Dendritic cell treated with granulocyte-macrophage colony-stimulating factor and Interleukin-4, amounts not matched to agents 40 ng/mL and 50 ng/mL, for 4 days (primary cell): ENCODE data around the gene CMIP.

Source experiments
- H3K27ac Mint-ChIP-seq: one replicate; pipeline ENCODE4 v1.8.0; 2022; ENCODE audit warnings: mild to moderate bottlenecking, mixed read lengths
- H3K27me3 Mint-ChIP-seq: one replicate; pipeline ENCODE4 v1.8.0; 2022; ENCODE audit warnings: mild to moderate bottlenecking, mixed read lengths
- H3K36me3 Mint-ChIP-seq: one replicate; pipeline ENCODE4 v1.8.0; 2022; ENCODE audit warnings: low read depth, mixed read lengths
- H3K4me1 Mint-ChIP-seq: one replicate; pipeline ENCODE4 v1.8.0; 2022; ENCODE audit warnings: low read depth, mixed read lengths
- H3K4me3 Mint-ChIP-seq: one replicate; pipeline ENCODE4 v1.8.0; 2022; ENCODE audit warnings: mild to moderate bottlenecking, moderate library complexity, mixed read lengths
- H3K9me3 Mint-ChIP-seq: one replicate; pipeline ENCODE4 v1.8.0; 2022; ENCODE audit warnings: mixed read lengths
- intact Hi-C: fragments of 100-400 bp; cut with micrococcal nuclease; formaldehyde crosslinking; loops from one replicate; pipeline ENCODE4 v1.15.0; 2022

CMIP gene

GRCh38 chr16:81699596-81699995 is 255.0 kb downstream of the CMIP start:
- Mint-ChIP-seq H3K4me3 (no peak overlapping the region), H3K9me3 (no peaks in the 10 kb centered on the region), H3K27ac (no peak overlapping the region), H3K36me3 (peaks cover 96% of the 10 kb centered on the region), H3K4me1 (no peaks in the 10 kb centered on the region), H3K27me3 (no peaks in the 10 kb centered on the region)
- intact Hi-C loops = loop anchor here (5.0 kb wide), 1 partner anchor 297 kb away; no protein-coding TSS in a partner anchor

GRCh38 chr16:81700071-81700779 is 255.6 kb downstream of the CMIP start:
- Mint-ChIP-seq H3K36me3 (peaks cover 96% of the 10 kb centered on the region), H3K4me1 (no peaks in the 10 kb centered on the region), H3K27ac (no peak overlapping the region), H3K9me3 (no peaks in the 10 kb centered on the region), H3K4me3 (no peak overlapping the region), H3K27me3 (no peaks in the 10 kb centered on the region)
- intact Hi-C loops = no loop called here

GRCh38 chr16:81700780-81701165 is 256.2 kb downstream of the CMIP start:
- Mint-ChIP-seq H3K4me1 (no peaks in the 10 kb centered on the region), H3K36me3 (peaks cover 96% of the 10 kb centered on the region), H3K4me3 (no peak overlapping the region), H3K9me3 (no peaks in the 10 kb centered on the region), H3K27me3 (no peaks in the 10 kb centered on the region), H3K27ac (no peak overlapping the region)
- intact Hi-C loops = no loop called here

- peaks cover 96% of the 10 kb centered on the region for H3K36me3 Mint-ChIP-seq
- intact Hi-C loops = no loop called here
- H3K27me3 Mint-ChIP-seq = no peaks in the 10 kb centered on the region
- H3K4me1 Mint-ChIP-seq = peaks cover 4% of the 10 kb centered on the region
- H3K27ac Mint-ChIP-seq = no peak overlapping the region
- H3K4me3 Mint-ChIP-seq = no peak overlapping the region
- H3K9me3 Mint-ChIP-seq = no peaks in the 10 kb centered on the region
These were observed 256.8 kb downstream of the CMIP start for GRCh38 chr16:81701296-81701970.

- peaks cover 15% of the 10 kb centered on the region for H3K4me1 Mint-ChIP-seq
- intact Hi-C loops = no loop called here
- no peaks in the 10 kb centered on the region for H3K9me3 Mint-ChIP-seq
- no peak overlapping the region for H3K27ac Mint-ChIP-seq
- H3K4me3 Mint-ChIP-seq = no peak overlapping the region
- H3K36me3 Mint-ChIP-seq = peaks cover 96% of the 10 kb centered on the region
- H3K27me3 Mint-ChIP-seq = no peaks in the 10 kb centered on the region
These were observed 257.9 kb downstream of the CMIP start for GRCh38 chr16:81702506-81702905.

- Mint-ChIP-seq H3K27me3 (no peaks in the 10 kb centered on the region), H3K9me3 (no peaks in the 10 kb centered on the region), H3K27ac (no peak overlapping the region), H3K4me1 (peaks cover 23% of the 10 kb centered on the region), H3K4me3 (no peak overlapping the region), H3K36me3 (peaks cover 96% of the 10 kb centered on the region)
- intact Hi-C loops = no loop called here
These were observed 258.9 kb downstream of the CMIP start for GRCh38 chr16:81703177-81704155.

DNA sequence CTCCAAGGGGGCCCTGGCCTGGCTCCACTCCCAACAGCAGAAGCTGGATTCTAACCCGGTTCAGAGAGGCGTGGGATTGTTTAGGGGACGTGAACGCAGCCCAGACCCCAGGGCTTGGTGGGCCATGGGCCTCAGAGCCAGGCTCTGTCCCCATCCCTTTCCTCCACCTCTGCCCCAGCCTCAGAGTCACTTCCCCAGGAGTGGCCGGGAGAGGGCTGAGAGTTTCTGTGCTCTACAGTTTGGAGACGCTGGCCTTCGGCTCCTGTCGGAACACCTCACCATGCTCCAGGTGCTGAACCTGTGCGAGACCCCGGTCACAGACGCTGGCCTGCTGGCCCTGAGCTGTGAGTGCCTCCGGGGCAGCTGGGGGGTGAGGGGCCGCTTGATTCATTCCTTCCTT is 260.7 kb downstream of the CMIP start:
- Mint-ChIP-seq H3K9me3 (no peaks in the 10 kb centered on the region), H3K27me3 (no peaks in the 10 kb centered on the region), H3K36me3 (peaks cover 98% of the 10 kb centered on the region), H3K27ac (no peak overlapping the region), H3K4me3 (no peak overlapping the region), H3K4me1 (peaks cover 28% of the 10 kb centered on the region)
- intact Hi-C loops = no loop called here

- no peak overlapping the region for H3K27ac Mint-ChIP-seq
These were observed 262.0 kb downstream of the CMIP start for GRCh38 chr16:81706327-81707295.

GRCh38 chr16:81707411-81708265 is 263.0 kb downstream of the CMIP start:
- Mint-ChIP-seq H3K27me3 (no peaks in the 10 kb centered on the region), H3K9me3 (no peaks in the 10 kb centered on the region), H3K4me3 (no peak overlapping the region), H3K27ac (no peak overlapping the region), H3K36me3 (peaks cover 92% of the 10 kb centered on the region), H3K4me1 (peaks cover 28% of the 10 kb centered on the region)
- intact Hi-C loops = no loop called here

More at GRCh38 chr16:81706327-81707295, 262.0 kb downstream of the CMIP start:
- intact Hi-C loops = no loop called here
- Mint-ChIP-seq H3K4me1 (peaks cover 28% of the 10 kb centered on the region), H3K9me3 (no peaks in the 10 kb centered on the region), H3K27me3 (no peaks in the 10 kb centered on the region), H3K4me3 (no peak overlapping the region), H3K36me3 (peaks cover 98% of the 10 kb centered on the region)

- H3K4me1 Mint-ChIP-seq = peaks cover 28% of the 10 kb centered on the region
- no peak overlapping the region for H3K4me3 Mint-ChIP-seq
- H3K9me3 Mint-ChIP-seq = no peaks in the 10 kb centered on the region
- H3K36me3 Mint-ChIP-seq = peaks cover 84% of the 10 kb centered on the region
- H3K27me3 Mint-ChIP-seq = no peaks in the 10 kb centered on the region
- intact Hi-C loops = no loop called here
- H3K27ac Mint-ChIP-seq = no peak overlapping the region
These were observed 263.8 kb downstream of the CMIP start for GRCh38 chr16:81708266-81709015.

DNA sequence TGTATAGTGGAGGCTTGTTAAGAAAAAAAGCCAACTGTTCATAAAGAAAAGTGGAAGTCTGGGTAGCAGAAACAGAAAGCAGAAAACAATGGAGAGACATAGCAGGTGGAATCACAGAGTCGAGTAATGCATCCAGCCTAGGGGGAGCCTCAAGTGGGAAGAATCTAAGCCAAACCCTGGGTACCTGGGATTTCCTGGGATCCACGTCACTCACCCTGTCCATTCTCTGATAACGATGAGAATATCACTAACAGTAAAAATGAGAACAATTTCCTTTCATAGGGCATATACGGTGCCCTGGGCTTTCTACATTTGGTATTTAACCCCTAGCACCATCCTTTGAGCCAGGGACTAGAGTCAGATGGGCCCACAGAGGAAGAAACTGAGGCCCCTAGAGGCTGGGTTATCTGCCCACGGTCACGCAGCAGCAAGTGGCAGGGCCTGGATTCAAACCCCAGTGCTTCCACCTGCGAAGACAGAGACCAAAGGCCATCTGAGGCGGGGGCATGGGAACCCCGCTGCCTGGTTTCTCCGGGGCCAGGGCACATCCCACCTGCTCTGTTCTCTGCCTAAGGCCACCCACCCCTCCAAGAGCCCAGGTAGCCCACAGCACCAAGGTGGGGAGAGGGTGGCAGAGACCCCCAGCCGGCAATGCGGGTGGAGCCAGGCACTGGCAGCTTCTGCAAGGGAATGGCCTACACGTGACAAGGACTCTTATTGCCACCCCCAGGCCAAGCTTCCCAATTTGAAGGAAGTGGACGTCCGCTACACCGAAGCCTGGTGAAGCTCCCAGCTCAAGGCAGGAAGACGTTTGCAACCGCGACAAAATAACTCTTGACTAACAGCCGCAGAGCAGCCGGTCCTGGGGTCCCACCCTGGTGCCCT is 264.6 kb downstream of the CMIP start:
- intact Hi-C loops = no loop called here
- Mint-ChIP-seq H3K27ac (no peak overlapping the region), H3K36me3 (peaks cover 77% of the 10 kb centered on the region), H3K27me3 (no peaks in the 10 kb centered on the region), H3K9me3 (no peaks in the 10 kb centered on the region), H3K4me1 (peaks cover 28% of the 10 kb centered on the region), H3K4me3 (no peak overlapping the region)
